CD4-positive, alpha-beta T cell treated with Interleukin-4 for 1 hour (primary cell): ENCODE data around the gene HAO1.

ENCODE experiments used
- DNase-seq, 2 donors: peaks; one replicate each; pipeline ENCODE4 v3.0.0-alpha.2; 2020 to 2022

HAO1 gene

DNA sequence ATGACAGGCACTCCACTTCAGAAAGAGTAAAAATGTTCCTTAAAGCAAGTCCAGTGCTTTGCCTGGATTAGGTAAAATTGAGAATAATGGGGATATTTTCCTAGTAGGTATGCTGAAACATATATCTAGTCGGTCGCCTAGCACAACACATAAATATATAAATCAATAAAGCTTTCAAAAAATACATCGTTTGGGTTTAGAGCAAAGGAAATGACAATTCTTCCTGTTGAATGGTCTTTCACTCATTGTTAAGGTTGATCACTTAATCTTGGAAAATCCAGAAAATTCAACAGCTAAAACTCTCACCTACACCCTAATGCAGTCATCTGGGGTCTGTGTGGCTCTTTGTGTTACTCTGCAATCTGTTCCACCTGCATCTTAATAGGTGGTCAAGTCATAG is 13.9 kb downstream of the HAO1 start:
- no peak for DNase-seq

DNA sequence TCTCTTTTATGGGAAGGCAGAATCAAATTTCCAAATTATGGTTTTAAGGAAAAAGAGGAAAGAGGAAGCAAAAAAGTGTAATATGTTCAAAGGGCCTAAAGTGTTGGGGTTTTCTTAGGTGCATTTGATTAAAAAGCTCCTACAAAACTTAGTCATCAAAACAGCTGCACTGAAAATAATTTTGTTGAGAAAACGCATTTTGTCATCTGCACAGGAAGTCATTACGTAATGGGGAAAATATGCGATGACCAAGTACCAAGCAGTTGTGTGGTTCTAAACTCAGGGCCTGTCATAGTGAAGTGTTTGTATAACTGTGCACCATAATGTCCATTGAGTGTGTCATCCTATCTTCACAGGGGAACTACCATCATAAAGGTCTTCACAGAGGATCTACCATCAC is 15.6 kb downstream of the HAO1 start:
- DNase-seq, result no peak

DNA sequence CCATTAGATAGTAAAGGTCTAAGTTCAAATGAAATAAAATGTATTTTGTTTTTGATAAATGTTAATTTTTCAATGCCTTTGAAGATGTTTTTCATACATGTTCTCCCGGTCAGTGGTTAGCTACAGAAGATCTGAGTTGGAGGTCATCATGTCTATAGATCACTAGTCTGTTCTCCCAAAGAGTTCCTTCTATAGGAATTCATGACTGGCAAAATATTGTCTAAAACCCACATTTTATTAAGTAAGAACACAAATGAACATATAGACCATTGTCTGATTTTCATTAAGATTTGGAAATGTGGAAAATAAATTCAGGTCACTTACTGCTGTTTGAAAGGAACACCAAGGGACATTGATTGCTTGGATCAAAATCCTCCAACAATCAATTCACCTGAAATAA is 23.6 kb downstream of the HAO1 start:
- no peak for DNase-seq

DNA sequence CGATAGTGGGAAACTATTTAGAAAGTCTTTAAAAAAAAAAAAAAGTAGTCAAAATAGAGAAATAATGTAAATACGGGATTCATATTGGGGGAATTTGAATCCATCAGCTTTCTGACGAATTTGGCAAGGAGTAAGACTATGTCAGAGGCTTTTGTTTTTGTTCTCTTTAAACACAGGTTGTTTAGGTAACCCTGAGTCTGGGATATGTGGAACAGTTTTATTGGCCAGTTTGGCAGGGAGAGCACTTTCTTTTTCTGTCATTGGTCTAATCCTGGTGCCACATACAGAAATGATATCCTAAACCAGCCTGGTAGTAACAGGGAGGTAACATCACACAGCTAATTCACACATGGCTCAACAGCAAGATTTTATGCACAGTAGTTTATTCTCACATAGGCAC is 27.7 kb downstream of the HAO1 start:
- DNase-seq, result no peak

DNA sequence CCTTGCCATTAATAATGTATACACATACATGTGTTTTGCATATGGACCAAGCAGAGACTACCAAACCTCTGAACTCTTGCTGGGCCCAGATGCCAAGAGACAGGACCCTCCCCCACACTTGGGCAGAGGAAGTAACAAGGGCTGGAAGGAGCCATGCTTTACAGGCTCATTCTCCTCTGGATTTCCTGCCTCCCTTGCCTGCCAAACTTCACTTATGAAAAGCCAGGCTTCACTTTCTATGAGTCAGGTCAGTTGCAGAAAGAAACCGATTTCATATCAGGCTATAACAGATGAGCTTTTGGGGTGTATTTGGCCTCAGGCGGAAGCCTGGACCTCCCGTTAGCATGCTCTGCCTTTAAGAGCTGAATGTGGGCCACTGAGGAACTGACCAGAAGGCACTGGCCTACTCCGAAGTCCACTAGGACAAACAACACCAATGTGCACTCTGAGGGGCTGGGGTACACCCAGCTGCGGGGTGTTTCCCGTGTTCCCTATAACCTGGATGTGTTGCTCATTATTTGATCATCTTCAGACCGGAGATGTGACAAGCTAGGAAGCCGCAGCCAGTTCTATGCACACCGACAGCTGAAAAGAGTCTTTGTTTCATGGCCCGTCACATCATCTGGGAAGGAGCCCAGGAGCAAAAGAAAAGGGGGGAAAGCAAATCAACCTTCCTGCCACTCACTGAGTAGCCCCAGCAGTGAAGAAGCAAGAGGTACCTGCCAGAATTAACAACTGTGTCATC is 28.5 kb downstream of the HAO1 start:
- no peak for DNase-seq

DNA sequence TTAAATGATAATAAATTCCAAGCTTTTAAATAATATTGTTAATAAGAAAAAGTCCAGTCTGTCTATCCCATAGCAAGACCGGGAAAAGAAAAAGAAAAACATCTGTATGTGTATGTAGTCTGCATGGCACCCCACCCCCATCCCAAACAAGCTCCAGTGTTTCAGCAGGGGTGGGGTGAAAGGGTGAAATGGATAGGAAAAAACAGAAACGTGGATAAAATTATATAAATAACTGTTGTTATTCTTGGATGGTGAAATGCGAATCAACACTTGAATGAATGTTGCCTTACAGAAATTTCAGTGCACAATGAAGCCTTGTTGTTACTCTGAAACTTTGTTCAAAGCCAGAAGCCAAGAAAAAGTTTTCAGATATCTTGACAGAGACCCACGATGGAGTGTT is 31.4 kb downstream of the HAO1 start:
- DNase-seq, result no peak

DNA sequence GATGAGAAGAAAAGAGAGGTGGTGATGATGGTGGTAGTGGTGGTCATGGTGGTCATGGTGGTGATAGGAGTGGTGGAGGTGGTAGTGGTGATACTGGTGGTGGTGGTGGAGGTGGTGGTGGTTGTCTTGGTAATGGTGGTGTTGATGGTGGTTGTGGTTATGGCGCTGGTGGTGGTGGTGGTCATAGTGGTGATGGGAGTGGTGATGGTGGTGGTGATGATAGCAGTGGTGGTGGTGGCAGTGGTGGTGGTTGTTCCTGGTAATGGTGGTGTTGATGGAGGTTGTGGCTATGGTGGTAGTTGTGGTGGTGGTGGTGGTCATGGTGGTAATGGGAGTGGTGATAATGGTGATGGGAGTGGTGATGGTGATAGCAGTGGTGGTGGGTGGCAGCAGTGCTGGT is 36.8 kb downstream of the HAO1 start:
- no peak for DNase-seq

DNA sequence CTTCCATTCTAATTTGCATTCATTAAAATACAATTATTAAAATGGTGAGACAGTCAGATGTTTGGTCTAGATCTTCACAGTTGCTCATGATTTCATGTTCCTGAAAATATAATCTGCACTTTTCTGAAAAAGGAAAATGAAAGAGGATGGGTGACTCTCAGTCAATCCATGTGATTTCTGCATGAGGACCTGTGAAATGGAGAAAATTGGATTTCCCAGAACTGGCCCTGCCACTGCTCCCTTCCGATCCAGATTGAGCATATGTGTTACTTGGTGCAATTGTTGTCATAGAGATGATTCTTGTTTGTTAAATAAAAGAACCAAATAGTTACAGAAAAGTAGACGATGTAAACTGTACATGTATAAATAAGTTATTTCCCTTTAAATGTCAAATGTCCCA is 37.4 kb downstream of the HAO1 start:
- no peak for DNase-seq

DNA sequence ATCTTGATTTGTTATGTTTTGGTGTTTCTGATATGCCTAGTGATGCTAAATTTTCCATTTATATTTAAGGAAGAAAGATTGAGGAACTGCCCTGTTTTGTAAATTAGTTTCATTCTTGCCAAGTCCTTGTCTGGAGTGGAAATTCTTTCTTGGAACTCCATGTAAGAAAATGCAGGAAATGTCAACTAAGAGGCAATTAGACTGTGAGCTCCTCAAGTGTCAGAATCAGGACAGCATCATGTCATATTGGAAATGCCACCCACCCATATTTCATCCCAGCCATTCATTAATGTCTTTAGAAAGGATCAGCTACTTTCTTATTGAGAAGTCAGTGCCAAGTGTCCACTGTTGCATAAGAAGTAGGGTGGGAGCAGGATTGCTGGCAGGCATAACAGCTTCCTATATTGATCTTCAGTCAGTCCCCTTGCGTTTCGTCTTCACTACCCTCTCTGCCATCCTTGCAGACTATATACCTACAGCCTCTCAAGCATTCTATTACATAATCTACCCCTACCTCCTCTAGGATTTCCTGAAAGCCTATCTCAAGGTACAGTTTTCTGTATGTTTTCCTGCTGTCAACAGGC is 42.4 kb downstream of the HAO1 start:
- DNase-seq, result no peak

DNA sequence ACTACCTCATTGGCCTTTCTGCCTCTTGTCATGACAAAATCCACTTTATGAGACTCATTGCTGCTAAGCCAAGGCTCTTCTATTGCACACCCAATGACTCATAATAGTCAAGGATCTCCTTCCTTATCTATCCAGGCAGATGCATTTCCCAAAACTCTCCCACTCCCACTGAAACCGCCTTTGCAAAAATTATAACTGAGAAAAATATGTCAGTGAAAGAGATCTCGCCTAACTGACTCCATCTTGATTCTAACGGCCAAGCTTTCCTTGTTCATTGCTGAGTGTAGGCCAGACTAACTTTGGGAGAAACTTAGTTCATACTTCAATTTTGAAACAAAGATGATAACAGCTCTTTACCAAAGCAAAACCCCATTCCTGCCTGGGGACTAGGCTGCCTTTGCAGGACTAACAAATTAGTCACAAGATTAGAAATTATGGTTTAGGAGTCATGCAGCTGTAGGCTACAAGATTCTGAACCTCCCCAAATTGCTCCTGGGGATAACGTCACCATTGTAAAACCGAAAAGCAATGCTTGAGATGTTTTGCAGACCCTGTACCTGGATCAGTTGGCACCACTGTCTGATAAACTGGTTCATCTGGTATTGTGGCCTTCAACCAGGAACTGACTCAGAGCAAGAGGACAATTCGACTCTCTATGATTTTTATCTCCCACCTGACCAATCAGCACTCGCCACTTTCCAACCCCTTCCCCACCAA is 47.1 kb downstream of the HAO1 start:
- DNase-seq, result no peak

DNA sequence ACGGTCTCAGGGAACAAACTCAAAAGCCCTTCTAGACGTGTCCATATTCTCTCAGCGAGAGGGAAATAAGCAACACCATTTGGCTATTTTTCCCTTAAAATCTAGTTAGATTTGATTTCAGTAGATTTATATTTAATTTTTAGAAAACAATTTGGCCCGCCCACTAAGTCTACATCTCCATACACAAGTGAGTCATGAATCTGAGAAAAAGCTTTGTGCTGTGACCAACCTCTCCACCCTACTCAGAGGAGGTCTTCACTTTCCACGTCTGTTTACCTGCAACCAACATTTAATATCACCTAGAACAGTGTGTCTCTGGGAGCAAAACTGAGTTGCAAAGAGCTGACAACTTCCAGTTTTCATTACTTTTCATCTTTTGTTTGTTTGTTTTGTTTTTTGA is 48.6 kb downstream of the HAO1 start:
- no peak for DNase-seq

DNA sequence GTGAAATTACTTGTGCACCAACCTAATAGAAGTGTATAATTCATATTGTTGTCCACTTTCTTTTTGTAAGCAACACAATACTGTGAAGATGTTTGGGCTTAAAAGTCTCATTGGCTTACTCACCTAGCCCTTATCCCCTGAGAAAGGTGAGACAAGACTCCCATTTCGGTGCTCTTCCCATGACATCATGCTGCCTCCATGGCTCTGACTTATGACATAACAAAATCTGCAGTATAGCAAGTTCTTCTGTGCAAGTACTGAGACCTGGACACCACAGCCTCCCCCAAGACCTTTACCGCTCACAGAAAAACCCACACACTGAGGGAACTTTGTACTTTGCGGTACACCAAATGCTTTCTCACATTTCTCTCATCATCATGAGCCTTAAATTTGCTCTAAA is 50.5 kb downstream of the HAO1 start:
- no peak for DNase-seq

DNA sequence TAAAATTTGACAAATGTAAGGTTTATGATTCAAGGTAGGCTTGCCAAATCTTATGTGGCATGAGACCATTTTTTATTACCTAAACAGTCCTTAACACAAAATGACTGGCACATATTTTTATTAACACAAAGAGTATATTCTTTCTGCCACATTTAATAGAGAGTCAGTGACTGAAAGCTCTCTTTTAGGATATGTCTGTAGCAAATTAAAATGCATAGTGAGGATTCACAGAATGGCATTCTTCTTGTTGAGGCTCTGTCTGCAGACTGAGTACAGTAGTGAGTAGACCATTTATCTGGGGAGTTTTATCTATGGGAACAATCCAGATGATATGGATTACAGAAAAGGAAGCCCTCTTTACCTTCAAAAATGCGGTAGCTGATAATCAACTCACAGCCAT is 56.5 kb downstream of the HAO1 start:
- no peak for DNase-seq

DNA sequence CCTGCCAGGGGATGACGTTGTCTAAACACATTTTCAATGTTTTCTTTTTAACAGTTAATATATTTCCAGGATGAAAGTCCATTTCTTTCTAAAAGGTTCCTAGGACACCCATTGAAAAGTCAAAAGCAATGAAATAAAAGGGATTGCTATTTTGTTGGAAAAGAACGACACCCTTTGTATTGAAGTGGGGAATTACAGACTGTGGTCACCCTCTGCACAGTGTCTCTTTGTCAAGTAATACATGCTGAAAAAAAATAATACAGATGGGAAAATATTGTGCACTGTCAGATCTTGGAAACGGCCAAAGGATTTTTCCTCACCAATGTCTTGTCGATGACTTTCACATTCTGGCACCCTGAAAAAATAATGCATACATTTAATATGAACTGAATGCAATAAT is 56.9 kb downstream of the HAO1 start:
- no peak for DNase-seq

DNA sequence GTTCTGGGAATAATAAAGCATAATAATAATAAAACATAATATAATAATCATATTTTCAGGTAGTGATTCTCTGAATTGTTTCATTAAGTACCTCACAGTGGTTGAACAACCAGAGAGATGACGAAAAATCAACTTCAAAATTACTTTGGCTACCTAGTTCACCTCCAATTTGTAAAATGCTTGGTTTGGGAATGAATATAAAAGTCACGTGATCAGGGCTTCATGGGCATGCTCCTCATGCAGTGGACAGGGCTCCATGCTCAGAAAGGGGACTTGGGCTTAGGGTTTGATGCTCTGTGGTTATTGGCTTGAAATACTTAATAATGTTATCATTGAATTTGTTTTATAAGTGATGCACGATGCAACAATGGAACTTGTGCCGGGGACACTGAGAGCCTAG is 58.2 kb downstream of the HAO1 start:
- no peak for DNase-seq

DNA sequence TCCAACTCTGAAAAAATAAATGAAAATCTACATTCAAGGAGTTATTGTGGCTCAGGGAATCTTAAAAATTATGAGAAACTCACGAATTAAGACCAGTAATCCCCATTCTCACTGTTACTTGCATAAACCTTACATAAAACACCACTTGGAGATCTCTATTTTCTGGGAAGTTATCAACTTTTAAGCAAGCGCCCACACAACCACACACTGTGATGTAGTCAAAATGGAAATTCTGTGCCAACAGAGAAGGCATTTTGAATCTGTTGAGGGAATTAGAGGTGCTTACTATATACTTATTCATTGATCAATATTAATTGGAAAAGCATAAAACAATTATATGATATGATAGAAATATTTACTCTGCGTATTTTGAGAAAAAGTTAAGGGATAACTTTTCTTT is 58.7 kb downstream of the HAO1 start:
- no peak for DNase-seq

DNA sequence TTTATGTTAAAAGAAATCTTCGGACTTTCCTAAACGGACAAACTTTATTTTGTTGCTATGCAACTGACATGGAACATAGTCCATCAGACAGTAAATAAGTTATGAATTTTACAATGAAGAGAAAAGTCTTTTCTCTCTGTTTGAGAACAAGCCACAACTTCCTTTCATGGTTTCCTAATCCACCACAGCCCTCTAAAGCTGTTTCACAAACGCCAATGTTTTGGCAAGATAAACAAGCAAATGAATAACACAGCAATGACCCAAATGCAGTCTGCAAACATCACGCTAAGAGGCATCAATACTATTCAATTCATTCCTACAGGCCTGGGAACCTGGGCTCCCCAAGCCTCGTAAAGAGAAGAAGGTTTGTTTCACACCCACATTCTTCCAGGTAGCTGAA is 60.4 kb downstream of the HAO1 start:
- DNase-seq, result no peak

DNA sequence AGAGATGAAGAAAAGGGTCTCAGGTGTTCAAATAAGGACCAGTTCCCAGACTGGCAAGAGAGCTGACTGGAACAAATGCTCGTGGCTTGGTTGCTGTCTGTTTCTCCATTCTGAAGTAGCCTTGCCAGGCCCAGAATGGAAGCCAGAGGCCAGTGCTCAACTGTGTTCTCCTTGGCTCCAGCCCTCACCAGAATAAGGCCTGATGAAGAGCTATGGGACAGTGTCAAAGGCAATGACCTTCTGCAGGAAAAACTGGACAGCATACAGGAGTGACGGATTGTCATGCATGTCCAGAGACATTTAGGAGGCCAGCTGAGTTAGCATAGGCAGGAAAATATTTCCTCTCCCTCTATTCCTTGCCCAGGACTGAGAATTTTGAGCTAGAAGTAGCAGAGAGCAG is 72.2 kb downstream of the HAO1 start:
- DNase-seq, result no peak

DNA sequence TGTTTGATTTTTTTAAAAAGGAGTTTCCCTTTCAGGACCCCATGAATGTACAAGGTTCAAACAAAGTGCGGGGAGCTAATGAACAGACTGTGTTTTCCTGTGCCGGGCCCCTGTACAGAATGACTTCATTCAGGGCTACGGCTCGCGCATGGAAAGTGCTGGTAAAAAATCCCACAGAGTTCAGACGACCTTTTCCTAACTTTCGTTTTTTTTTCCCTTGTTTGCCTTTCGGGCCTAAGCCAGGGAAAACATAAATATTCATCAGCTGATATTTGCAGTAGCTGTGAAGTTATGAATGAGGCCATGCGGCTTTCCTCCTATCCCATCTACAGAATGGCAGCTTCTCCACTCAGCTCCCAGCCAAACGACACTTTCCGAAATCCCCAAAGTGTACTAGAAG is 74.0 kb downstream of the HAO1 start:
- no peak for DNase-seq

DNA sequence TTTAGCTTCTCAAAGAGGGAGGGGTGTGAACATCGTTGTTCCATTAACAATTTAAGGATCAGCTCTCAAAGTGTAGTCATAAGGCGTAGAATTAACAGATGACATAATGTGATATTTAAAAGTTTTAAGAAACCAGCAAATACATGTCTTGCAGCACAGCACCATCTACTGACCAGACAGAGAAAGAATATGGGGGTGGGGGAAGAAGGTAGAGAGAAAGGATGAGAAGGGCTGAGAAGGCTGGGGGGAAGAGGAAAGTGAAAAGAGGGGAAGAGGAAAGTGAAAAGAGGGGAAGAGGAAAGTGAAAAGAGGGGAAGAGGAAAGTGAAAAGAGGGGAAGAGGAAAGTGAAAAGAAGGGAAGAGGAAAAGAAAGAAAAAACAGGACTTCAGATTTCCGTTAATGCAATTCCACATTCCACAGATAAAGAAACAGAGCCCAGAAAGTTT is 80.9 kb downstream of the HAO1 start:
- DNase-seq, result no peak

DNA sequence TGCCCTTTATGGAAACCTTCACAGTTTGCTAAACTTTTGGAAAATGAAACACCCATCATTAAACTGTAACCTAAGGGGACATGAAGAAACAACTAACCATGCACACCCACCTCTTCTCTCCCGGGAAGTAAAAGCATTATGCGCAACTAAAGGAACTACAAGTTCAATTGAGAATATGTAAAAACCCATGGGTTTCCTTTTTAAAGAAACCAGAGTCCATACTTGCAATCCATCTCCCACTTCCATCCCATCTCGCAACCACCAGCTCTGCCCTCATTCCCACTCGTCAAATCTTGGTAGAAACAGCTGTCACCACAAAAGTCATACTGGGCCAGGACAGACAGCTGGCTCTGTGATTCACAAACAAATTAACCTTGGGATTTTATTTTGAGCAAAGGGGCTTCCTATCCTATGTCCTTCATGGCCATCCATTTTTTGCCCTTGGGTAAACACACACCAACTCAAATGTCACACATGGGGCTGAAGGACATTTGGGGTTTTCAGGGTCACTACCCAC is 81.5 kb downstream of the HAO1 start:
- no peak for DNase-seq

DNA sequence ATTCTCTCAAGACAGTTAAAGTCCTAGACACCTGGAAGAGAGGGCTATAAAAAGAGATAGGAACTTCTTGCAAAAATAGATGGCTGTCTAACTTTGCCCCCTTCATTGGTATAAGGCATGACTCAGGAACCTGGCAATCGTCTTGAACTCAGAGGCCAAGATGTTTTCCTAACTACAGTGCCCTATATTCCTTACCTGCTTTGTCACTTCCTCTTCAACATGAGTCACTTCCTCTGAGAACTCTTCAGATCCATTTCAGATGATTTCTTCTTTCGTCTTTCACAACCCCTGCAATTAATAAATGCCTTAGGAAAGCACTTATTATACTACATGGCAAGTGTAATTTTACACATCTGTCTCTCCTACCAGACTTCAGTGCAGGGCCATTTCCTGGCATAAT is 83.5 kb downstream of the HAO1 start:
- no peak for DNase-seq

DNA sequence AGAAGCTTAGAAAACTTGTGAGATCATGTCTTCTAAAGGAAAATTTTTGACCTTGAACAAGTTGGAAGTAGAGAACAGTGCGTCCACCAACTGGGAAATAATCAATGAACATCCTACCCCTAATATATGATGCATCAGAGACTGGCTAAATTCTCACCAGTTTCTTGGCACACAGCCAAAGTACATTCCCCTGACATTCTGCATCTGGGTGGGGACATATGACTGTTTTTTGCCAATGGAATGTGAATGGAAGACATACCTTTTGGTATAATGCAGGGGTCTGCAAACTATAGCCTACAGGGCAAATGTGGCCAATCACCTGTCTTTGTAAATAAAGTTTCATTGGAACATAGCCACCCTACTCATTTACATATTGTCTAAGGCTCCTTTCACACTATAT is 84.7 kb downstream of the HAO1 start:
- no peak for DNase-seq

DNA sequence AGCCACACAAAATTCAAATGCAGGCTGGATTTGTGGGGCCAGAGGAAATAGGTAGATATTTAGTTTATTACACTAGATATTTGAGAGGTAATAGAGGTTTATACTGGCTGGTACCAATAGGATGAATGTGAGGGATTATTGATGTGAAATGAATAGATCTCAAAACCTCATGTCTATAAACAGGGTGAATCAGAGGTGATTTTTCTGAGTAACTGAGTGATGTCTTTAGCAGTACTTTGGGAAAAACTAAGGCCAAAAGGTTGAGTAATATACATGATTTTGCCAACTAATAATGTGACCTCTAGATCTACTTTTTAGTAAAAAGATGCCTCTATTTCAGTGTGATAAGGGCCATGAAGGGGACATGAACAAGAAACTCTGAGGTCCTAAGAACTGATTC is 86.8 kb downstream of the HAO1 start:
- DNase-seq, result no peak
